IPS-15b (cell line): Measurements from ENCODE around the gene SMIM35.
"Not testable (repeated sequence)": the region's sequence is repeated elsewhere in the genome, so short reads cannot be mapped to it uniquely, and the experiment has no call there.

Source experiments
- H3K27me3 ChIP-seq: one replicate; pipeline ENCODE4 v1.6.1; 2013; ENCODE audit warnings: low read length; ENCODE audit not compliant: control insufficient read depth, insufficient read depth
- H3K36me3 ChIP-seq: one replicate; pipeline ENCODE4 v1.6.1; 2013; ENCODE audit warnings: low read length; ENCODE audit not compliant: control insufficient read depth, insufficient read depth
- H3K4me1 ChIP-seq: one replicate; pipeline ENCODE4 v1.6.1; 2013; ENCODE audit warnings: mild to moderate bottlenecking, low read length; ENCODE audit not compliant: control insufficient read depth, insufficient read depth
- H3K4me3 ChIP-seq: one replicate; pipeline ENCODE4 v1.5.1; 2013; ENCODE audit warnings: low read depth, low read length
- H3K9ac ChIP-seq: one replicate; pipeline ENCODE4 v1.6.1; 2013; ENCODE audit warnings: low read depth, mild to moderate bottlenecking, low read length
- H3K9me3 ChIP-seq: one replicate; pipeline ENCODE4 v1.6.1; 2013; ENCODE audit warnings: mild to moderate bottlenecking, low read length; ENCODE audit not compliant: control insufficient read depth, insufficient read depth

SMIM35 gene

DNA sequence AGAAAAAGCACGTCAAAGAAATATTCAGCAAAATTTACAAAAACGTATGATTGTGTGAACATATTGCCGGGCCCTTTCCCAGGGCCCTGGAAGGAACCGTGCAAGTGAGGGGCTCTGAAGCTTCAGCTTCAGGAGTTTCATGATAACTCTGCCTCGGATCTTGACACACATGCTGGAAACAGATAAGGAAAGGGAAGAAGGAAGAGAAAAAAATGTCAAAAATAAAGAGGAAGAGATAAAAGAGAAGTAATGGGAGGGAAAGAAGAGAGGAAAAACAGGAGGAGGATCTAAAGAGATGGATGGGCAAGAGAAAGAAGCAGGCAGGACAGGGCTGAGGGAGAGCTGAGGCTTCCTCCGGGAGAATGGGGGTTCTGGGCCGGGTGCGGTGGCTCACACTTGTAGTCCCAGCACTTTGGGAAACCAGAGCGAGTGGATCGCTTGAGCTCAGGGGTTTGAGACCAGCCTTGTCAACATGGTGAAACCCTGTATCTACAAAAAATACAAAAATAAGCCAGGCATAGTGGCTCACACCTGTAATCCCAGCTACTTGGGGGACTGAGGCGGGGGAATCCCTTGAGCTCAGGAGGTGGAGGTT lies 12.6 kb downstream of the SMIM35 start:
- no peaks in the 10 kb centered on the region for H3K27me3 ChIP-seq
- no peak overlapping the region for H3K9ac ChIP-seq
- H3K9me3 ChIP-seq, result no peaks in the 10 kb centered on the region
- no peaks in the 10 kb centered on the region for H3K4me1 ChIP-seq
- no peaks in the 10 kb centered on the region for H3K36me3 ChIP-seq
- H3K4me3 ChIP-seq, result no peak overlapping the region

- no peaks in the 10 kb centered on the region for H3K36me3 ChIP-seq
- no peak overlapping the region for H3K9ac ChIP-seq
- no peaks in the 10 kb centered on the region for H3K27me3 ChIP-seq
- no peak overlapping the region for H3K4me3 ChIP-seq
- H3K4me1 ChIP-seq, result no peaks in the 10 kb centered on the region
- no peaks in the 10 kb centered on the region for H3K9me3 ChIP-seq
Observed at GRCh38 chr11:118073554-118073953, 13.2 kb downstream of the SMIM35 start.

DNA sequence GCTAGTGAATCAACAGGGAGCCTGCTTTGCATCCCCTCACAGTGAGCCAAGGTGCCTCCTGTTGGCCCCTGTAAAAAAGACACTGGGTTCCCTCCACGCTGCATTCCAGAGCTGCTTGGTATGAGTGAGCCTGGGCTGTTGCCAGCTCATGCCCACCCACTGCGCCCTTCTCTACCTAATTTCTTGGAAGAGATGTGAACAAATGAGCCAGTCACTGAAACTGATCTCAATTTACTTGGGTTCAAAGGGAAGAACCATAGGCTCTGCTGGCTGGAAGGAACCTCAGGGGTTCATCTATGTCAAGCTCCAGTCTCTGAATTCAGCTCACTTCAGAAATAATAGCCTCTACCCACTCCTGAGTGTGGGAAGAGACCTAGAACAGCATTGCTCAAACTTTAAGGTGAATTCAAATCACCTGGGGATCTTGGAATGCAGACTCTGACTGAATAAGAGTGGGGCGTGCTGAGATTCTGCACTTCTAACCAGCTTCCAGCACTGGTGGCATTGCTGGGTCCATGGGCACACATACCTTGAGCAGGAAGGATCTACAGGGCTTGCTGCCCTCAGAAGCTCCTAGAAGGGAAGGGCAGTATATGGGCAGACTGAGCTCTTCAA lies 15.2 kb downstream of the SMIM35 start:
- H3K9ac ChIP-seq, result no peak overlapping the region
- no peaks in the 10 kb centered on the region for H3K36me3 ChIP-seq
- H3K27me3 ChIP-seq, result no peaks in the 10 kb centered on the region
- no peaks in the 10 kb centered on the region for H3K9me3 ChIP-seq
- H3K4me3 ChIP-seq, result no peak overlapping the region
- no peaks in the 10 kb centered on the region for H3K4me1 ChIP-seq

DNA sequence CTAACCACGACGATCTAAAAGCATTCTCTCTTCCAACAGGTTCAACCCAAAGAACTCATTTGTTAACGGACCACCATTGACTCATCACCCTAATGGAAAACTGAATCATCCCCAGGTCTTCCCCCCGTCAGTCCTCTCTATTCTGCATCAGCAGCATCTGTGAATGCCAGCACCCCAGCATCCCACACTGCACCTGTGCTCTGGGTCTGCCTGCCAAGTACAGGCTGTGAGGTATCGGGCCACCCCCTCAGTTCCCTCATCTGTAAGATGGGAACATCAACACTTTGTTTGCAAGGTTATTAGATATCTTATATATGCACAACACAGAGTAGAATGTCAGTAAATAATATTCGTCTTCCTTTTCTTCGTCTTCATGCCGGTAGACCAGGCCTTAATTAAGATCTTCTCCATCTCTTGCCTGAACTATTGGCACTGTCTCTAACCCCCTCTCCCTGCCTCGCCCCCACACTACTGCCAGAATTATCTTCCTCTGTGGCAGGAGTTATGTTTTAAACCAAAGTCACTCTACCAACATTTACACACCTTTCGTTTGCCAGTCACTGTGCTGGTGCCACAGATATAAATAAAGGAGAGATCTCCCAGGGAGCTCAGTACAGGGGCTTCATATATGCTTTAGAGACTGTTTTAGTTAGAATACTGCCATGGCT lies 17.7 kb downstream of the SMIM35 start:
- Histone ChIP-seq H3K4me3 (no peak overlapping the region), H3K36me3 (no peaks in the 10 kb centered on the region), H3K27me3 (no peaks in the 10 kb centered on the region), H3K9me3 (no peaks in the 10 kb centered on the region), H3K4me1 (no peaks in the 10 kb centered on the region), H3K9ac (no peak overlapping the region)

DNA sequence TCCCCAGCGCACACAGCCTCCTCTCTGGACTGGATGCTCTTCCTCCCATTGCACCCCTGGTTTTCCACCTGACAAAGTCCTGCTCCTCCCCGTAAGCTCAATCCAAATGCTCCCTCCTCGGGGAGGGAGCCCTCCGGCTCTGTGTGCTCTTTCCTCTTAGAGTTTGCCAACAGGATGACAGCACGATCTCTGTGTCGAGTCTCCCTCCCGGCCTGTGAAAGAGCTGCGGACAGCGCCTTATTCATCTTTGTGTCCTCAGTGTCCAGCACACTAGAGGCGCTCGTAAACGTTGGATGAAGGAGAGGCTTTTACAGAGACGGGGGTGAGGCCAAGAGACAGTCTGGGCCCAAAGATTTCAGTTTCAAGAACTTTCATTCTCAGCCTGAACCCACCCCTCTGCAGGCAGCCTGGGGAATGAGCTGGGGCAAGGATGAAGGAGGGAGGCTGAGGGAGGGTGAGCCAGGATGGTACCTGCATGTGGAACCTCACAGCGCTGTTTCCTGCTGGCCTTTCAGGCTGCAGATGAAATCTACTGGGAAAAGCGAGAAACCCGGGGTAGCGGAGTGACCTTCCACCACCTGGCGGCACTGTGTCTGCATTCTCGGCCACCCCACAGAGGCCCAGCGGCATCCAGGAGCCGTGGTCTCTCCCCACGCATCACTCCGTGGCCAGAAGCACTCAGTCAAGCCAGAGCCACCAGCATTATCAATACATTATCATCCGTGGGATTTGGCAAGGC lies 18.4 kb downstream of the SMIM35 start:
- Histone ChIP-seq H3K4me1 (no peaks in the 10 kb centered on the region), H3K9me3 (no peaks in the 10 kb centered on the region), H3K27me3 (no peaks in the 10 kb centered on the region), H3K9ac (no peak overlapping the region), H3K36me3 (no peaks in the 10 kb centered on the region), H3K4me3 (no peak overlapping the region)

- no peaks in the 10 kb centered on the region for H3K36me3 ChIP-seq
- no peaks in the 10 kb centered on the region for H3K27me3 ChIP-seq
- H3K4me1 ChIP-seq, result no peaks in the 10 kb centered on the region
- H3K9ac ChIP-seq, result no peak overlapping the region
- no peaks in the 10 kb centered on the region for H3K9me3 ChIP-seq
- H3K4me3 ChIP-seq, result no peak overlapping the region
Observed at GRCh38 chr11:118067006-118067405, 19.8 kb downstream of the SMIM35 start.

DNA sequence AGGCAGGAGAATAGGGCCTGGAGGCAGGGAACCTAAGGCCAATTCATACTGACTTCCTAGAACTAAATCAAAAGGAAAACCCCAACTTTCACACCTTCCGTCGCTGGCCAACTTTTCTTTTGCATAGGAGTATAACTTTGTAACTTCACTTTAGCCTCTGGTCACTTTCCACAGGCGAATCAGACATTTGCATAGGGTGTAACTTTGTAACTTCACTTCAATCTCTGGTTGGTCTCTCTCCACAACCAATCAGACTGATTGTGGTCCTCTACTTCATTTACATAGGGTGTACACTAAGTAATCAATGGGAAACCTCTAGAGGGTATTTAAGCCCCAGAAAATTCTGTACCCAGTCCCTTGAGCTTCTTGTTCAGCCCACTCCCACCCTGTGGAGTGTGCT lies 21.4 kb downstream of the SMIM35 start:
- Histone ChIP-seq H3K27me3 (no peaks in the 10 kb centered on the region), H3K9me3 (no peaks in the 10 kb centered on the region), H3K36me3 (no peaks in the 10 kb centered on the region), H3K4me3 (no peak overlapping the region), H3K4me1 (no peaks in the 10 kb centered on the region), H3K9ac (no peak overlapping the region)

- no peak overlapping the region for H3K4me3 ChIP-seq
- no peaks in the 10 kb centered on the region for H3K27me3 ChIP-seq
- H3K9me3 ChIP-seq, result no peaks in the 10 kb centered on the region
- no peak overlapping the region for H3K9ac ChIP-seq
- no peaks in the 10 kb centered on the region for H3K4me1 ChIP-seq
- H3K36me3 ChIP-seq, result no peaks in the 10 kb centered on the region
Observed at GRCh38 chr11:118064956-118065355, 21.8 kb downstream of the SMIM35 start.

DNA sequence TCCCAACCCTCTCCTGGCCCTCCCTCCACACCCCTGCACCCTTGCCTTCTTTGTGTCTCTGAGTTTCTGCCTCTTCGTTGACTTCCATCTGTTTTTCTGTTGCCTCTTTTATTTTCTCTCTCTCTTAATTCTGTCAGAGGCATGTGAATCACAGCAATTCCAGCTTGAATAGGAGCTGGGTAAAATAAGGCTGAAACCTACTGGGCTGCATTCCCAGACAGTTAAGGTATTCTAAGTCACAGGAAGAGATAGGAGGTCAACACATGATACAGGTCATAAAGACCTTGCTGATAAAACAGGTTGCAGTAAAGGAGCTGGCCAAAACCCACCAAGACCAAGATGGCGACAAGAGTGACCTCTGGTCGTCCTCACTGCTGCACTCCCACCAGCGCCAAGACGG lies 24.1 kb downstream of the SMIM35 start:
- not testable (repeated sequence) for H3K9me3 ChIP-seq, H3K4me3 ChIP-seq, H3K36me3 ChIP-seq, H3K4me1 ChIP-seq, H3K9ac ChIP-seq, H3K27me3 ChIP-seq

- H3K4me3 ChIP-seq, H3K27me3 ChIP-seq, H3K36me3 ChIP-seq, H3K9me3 ChIP-seq, H3K4me1 ChIP-seq, H3K9ac ChIP-seq: not testable (repeated sequence)
Observed at GRCh38 chr11:118062181-118062580, 24.6 kb downstream of the SMIM35 start.

DNA sequence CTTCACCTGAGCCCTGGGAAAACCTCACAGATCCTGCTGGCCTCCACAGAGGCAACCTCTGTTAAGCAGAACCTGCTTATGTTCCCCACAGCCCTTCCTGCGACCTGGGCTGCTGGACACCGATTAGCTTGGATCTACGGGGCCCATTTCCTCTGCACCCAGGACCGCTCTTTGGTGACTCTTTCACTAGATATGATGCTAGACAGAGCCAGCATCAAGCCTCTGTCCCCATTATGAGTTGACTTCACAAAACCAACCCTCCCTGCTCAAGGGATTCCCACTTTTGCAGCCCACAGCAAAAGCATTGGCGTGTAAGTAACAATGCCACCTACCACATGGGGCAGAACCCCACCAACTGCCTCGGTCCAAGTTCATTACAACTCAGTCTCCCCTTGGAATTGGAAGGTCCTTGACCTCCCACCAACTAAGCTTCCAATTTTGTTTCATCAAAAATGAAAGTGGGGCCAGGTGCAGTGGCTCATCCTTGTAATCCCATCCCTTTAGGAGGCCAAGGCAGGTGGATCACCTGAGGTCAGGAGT lies 25.1 kb downstream of the SMIM35 start:
- Histone ChIP-seq H3K27me3 (peaks cover 2% of the 10 kb centered on the region), H3K4me3 (no peak overlapping the region), H3K4me1 (no peaks in the 10 kb centered on the region)

More for the DNA sequence above, 25.1 kb downstream of the SMIM35 start:
- no peaks in the 10 kb centered on the region for H3K36me3 ChIP-seq
- no peaks in the 10 kb centered on the region for H3K9me3 ChIP-seq
- H3K9ac ChIP-seq, result no peak overlapping the region
